Astrocyte (in vitro differentiated cells and primary cell): ENCODE data around the gene LRRK1. TPM values are rescaled to one million over a fixed set of nuclear protein-coding genes. Genes with fewer than 3 reads are reported as not detected.

Source experiments
- DNase-seq: peaks from one replicate; pipeline ENCODE4 v3.0.0-alpha.2; 2010; ENCODE audit warnings: low read depth
- FAIRE-seq: peaks from 2 replicates; lab custom pipeline; 2011; peaks lifted over from hg19 to GRCh38; lab: Jason Lieb, UNC
- H2AFZ ChIP-seq: 2 replicates; pipeline ENCODE4 v1.6.0; 2012; ENCODE audit warnings: low read depth, low read length, inconsistent platforms
- H3K27ac ChIP-seq: 2 replicates; pipeline ENCODE4 v1.5.1; 2011; ENCODE audit warnings: low read depth, low read length, inconsistent platforms
- H3K27me3 ChIP-seq: 2 replicates; pipeline ENCODE4 v1.6.0; 2011; ENCODE audit warnings: low read length, inconsistent platforms; ENCODE audit not compliant: insufficient read depth
- H3K36me3 ChIP-seq: 2 replicates; pipeline ENCODE4 v1.5.1; 2011; ENCODE audit warnings: low read length, inconsistent platforms; ENCODE audit not compliant: insufficient read depth
- H3K4me1 ChIP-seq: 2 replicates; pipeline ENCODE4 v1.5.1; 2011; ENCODE audit warnings: low read length, inconsistent platforms; ENCODE audit not compliant: insufficient read depth
- H3K4me2 ChIP-seq: 2 replicates; pipeline ENCODE4 v1.6.0; 2012; ENCODE audit warnings: low read length, inconsistent platforms
- H3K4me3 ChIP-seq: 2 replicates; pipeline ENCODE4 v1.5.1; 2011; ENCODE audit warnings: low read depth, mild to moderate bottlenecking, low read length, inconsistent platforms; ENCODE audit not compliant: insufficient read depth
- H3K79me2 ChIP-seq: 2 replicates; pipeline ENCODE4 v1.6.0; 2012; ENCODE audit warnings: mild to moderate bottlenecking, low read length, inconsistent platforms; ENCODE audit not compliant: insufficient read depth
- H3K9ac ChIP-seq: 2 replicates; pipeline ENCODE4 v1.6.0; 2012; ENCODE audit warnings: mild to moderate bottlenecking, low read length, inconsistent platforms
- H3K9me3 ChIP-seq: 2 replicates; pipeline ENCODE4 v1.5.1; 2012; ENCODE audit warnings: low read depth, mild to moderate bottlenecking, low read length, inconsistent platforms; ENCODE audit not compliant: insufficient read depth
- H4K20me1 ChIP-seq: 2 replicates; pipeline ENCODE4 v1.6.0; 2012; ENCODE audit warnings: low read length, inconsistent platforms; ENCODE audit not compliant: insufficient read depth
- H3K27ac Mint-ChIP-seq: one replicate; pipeline ENCODE4 v1.8.0; 2021; ENCODE audit warnings: mild to moderate bottlenecking, mixed read lengths; ENCODE audit not compliant: unreplicated experiment
- H3K27me3 Mint-ChIP-seq: one replicate; pipeline ENCODE4 v1.8.0; 2021; ENCODE audit warnings: low read depth, mixed read lengths; ENCODE audit not compliant: unreplicated experiment
- H3K36me3 Mint-ChIP-seq: one replicate; pipeline ENCODE4 v1.8.0; 2021; ENCODE audit warnings: low read depth, mixed read lengths; ENCODE audit not compliant: unreplicated experiment
- H3K4me1 Mint-ChIP-seq: one replicate; pipeline ENCODE4 v1.8.0; 2021; ENCODE audit warnings: low read depth, mixed read lengths; ENCODE audit not compliant: unreplicated experiment
- H3K4me3 Mint-ChIP-seq: one replicate; pipeline ENCODE4 v1.8.0; 2021; ENCODE audit warnings: mild to moderate bottlenecking, moderate library complexity, mixed read lengths; ENCODE audit not compliant: unreplicated experiment
- H3K9me3 Mint-ChIP-seq: one replicate; pipeline ENCODE4 v1.8.0; 2021; ENCODE audit warnings: mild to moderate bottlenecking, mixed read lengths; ENCODE audit not compliant: unreplicated experiment
- CTCF ChIP-seq: IDR thresholded peaks from 2 replicates; pipeline ENCODE4 v1.5.1; 2011; ENCODE audit warnings: low read depth, mild to moderate bottlenecking, inconsistent platforms, low read length, moderate library complexity; ENCODE audit not compliant: insufficient read depth
- EZH2 ChIP-seq: IDR thresholded peaks from 2 replicates; pipeline ENCODE4 v1.6.1; 2012; ENCODE audit warnings: mild to moderate bottlenecking, low read length, inconsistent platforms; ENCODE audit not compliant: insufficient read depth
- total RNA-seq: library from RNA; stranded (reverse); gene quantifications from 2 replicates; pipeline ENCODE4 v1.2.1, GENCODE V29; 2021

The LRRK1 gene
- total RNA-seq, 1 donor from 2014 or later: 0.41 TPM

GRCh38 chr15:100900136-100900794 is 18.9 kb upstream of the LRRK1 start:
- Histone ChIP-seq H3K79me2 (no peaks in the 10 kb centered on the region), H3K9ac (no peak overlapping the region), H3K9me3 (no peaks in the 10 kb centered on the region), H4K20me1 (no peaks in the 10 kb centered on the region), H3K27me3 (no peaks in the 10 kb centered on the region), H3K4me2 (no peak overlapping the region), H2AFZ (no peak overlapping the region), H3K4me1 (peaks cover 4% of the 10 kb centered on the region), H3K36me3 (no peaks in the 10 kb centered on the region), H3K27ac (no peak overlapping the region), H3K4me3 (no peak overlapping the region)
- no peak overlapping the region for H3K27ac Mint-ChIP-seq
- FAIRE-seq: no peak
- H3K4me3 Mint-ChIP-seq: no peak overlapping the region
- peaks cover 21% of the 10 kb centered on the region for H3K27me3 Mint-ChIP-seq
- H3K4me1 Mint-ChIP-seq: no peaks in the 10 kb centered on the region
- TF ChIP-seq CTCF: no peak
- no peak for TF ChIP-seq EZH2
- no peaks in the 10 kb centered on the region for H3K36me3 Mint-ChIP-seq
- no peak for DNase-seq
- peaks cover 4% of the 10 kb centered on the region for H3K9me3 Mint-ChIP-seq

DNA sequence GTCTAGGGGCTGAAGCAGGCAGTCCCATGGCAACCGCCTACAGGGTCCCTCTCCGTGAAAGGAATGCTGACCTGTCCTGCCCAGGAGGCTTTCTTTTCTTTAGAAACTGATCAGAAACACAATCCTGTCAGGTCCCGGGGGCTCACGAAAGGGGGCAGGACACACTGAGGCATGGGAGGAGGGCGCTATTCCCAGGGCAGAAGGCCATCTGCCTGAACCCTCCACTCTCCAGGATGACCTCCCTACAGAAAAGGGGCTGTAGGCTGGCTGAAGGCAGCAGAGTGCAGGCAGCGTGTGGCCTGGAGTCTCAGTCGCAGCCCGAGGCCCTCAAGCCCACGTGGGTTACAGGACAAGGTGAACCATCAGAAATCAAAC is 18.4 kb upstream of the LRRK1 start:
- H3K4me3 Mint-ChIP-seq: no peak overlapping the region
- Histone ChIP-seq H3K27ac (no peak overlapping the region), H3K4me1 (peaks cover 4% of the 10 kb centered on the region), H4K20me1 (no peaks in the 10 kb centered on the region), H3K9ac (no peak overlapping the region), H3K4me2 (no peak overlapping the region), H3K27me3 (no peaks in the 10 kb centered on the region), H3K4me3 (no peak overlapping the region), H3K79me2 (no peaks in the 10 kb centered on the region), H3K36me3 (no peaks in the 10 kb centered on the region), H2AFZ (no peak overlapping the region), H3K9me3 (no peaks in the 10 kb centered on the region)
- H3K27me3 Mint-ChIP-seq: peaks cover 23% of the 10 kb centered on the region
- TF ChIP-seq CTCF (no peak), EZH2 (no peak)
- DNase-seq (no peak), FAIRE-seq (no peak)
- H3K27ac Mint-ChIP-seq: no peak overlapping the region
- H3K36me3 Mint-ChIP-seq: no peaks in the 10 kb centered on the region
- H3K4me1 Mint-ChIP-seq: no peaks in the 10 kb centered on the region
- H3K9me3 Mint-ChIP-seq: peaks cover 4% of the 10 kb centered on the region

- H3K4me1 Mint-ChIP-seq: no peaks in the 10 kb centered on the region
- peaks cover 4% of the 10 kb centered on the region for H3K9me3 Mint-ChIP-seq
- Histone ChIP-seq H3K9me3 (no peaks in the 10 kb centered on the region), H3K79me2 (no peaks in the 10 kb centered on the region), H3K4me2 (no peak overlapping the region), H3K9ac (no peak overlapping the region), H3K4me1 (peaks cover 4% of the 10 kb centered on the region), H3K36me3 (no peaks in the 10 kb centered on the region), H3K27me3 (no peaks in the 10 kb centered on the region), H3K27ac (no peak overlapping the region), H4K20me1 (no peaks in the 10 kb centered on the region), H3K4me3 (no peak overlapping the region), H2AFZ (no peak overlapping the region)
- no peak for DNase-seq
- H3K4me3 Mint-ChIP-seq: no peak overlapping the region
- peaks cover 27% of the 10 kb centered on the region for H3K27me3 Mint-ChIP-seq
- FAIRE-seq: no peak
- TF ChIP-seq CTCF: no peak
- TF ChIP-seq EZH2: no peak
- no peak overlapping the region for H3K27ac Mint-ChIP-seq
- H3K36me3 Mint-ChIP-seq: no peaks in the 10 kb centered on the region
These were observed 17.9 kb upstream of the LRRK1 start for GRCh38 chr15:100901296-100901695.
